T-helper 2 cell treated with Interferon-gamma antibody and Interleukin-4, amounts not matched to agents 100 ng/mL and 5 ng/mL, for 36 hours (primary cell): Measurements from ENCODE around the gene CNIH3. TPM values are rescaled to one million over a fixed set of nuclear protein-coding genes. Genes with fewer than 3 reads are reported as not detected.
"Not testable (repeated sequence)": the region's sequence is repeated elsewhere in the genome, so short reads cannot be mapped to it uniquely, and the experiment has no call there.

ENCODE experiments used
- intact Hi-C: fragments of 100-400 bp; cut with micrococcal nuclease; formaldehyde crosslinking; loops from one replicate; pipeline ENCODE4 v1.15.1; 2023
- total RNA-seq: library from RNA; stranded (reverse); gene quantifications from 2 replicates; pipeline ENCODE4 v1.2.3, GENCODE V29; 2022

The CNIH3 gene
- total RNA-seq, 1 donor from 2014 or later, result 1.2 TPM

GRCh38 chr1:224683936-224684335 lies 67.8 kb downstream of the CNIH3 start:
- intact Hi-C loops, result no loop called here

- intact Hi-C loops, result no loop called here
These were observed 68.9 kb downstream of the CNIH3 start for GRCh38 chr1:224684979-224685425.

GRCh38 chr1:224686140-224686539 lies 70.0 kb downstream of the CNIH3 start:
- intact Hi-C loops, result not testable (repeated sequence)

GRCh38 chr1:224687465-224687864 lies 71.3 kb downstream of the CNIH3 start:
- intact Hi-C loops, result no loop called here

GRCh38 chr1:224689374-224689773 lies 73.3 kb downstream of the CNIH3 start:
- intact Hi-C loops, result no loop called here

GRCh38 chr1:224690576-224690975 lies 74.5 kb downstream of the CNIH3 start:
- intact Hi-C loops, result no loop called here

GRCh38 chr1:224691148-224691925 lies 75.2 kb downstream of the CNIH3 start:
- intact Hi-C loops, result no loop called here

GRCh38 chr1:224694969-224695368 lies 78.9 kb downstream of the CNIH3 start:
- intact Hi-C loops, result no loop called here

- intact Hi-C loops, result no loop called here
These were observed 79.9 kb downstream of the CNIH3 start for GRCh38 chr1:224696021-224696420.

GRCh38 chr1:224696891-224697765 lies 81.0 kb downstream of the CNIH3 start:
- intact Hi-C loops, result no loop called here

GRCh38 chr1:224698015-224698451 lies 81.9 kb downstream of the CNIH3 start:
- intact Hi-C loops, result no loop called here

- intact Hi-C loops, result no loop called here
These were observed 84.9 kb downstream of the CNIH3 start for GRCh38 chr1:224700918-224701531.

GRCh38 chr1:224703702-224704101 lies 87.6 kb downstream of the CNIH3 start:
- intact Hi-C loops, result no loop called here

GRCh38 chr1:224704107-224704735 lies 88.1 kb downstream of the CNIH3 start:
- intact Hi-C loops, result no loop called here

GRCh38 chr1:224705578-224705977 lies 89.5 kb downstream of the CNIH3 start:
- intact Hi-C loops, result no loop called here

- intact Hi-C loops, result no loop called here
These were observed 92.0 kb downstream of the CNIH3 start for GRCh38 chr1:224707843-224708725.

GRCh38 chr1:224710196-224710595 lies 94.1 kb downstream of the CNIH3 start:
- intact Hi-C loops, result no loop called here

GRCh38 chr1:224711231-224711756 lies 95.2 kb downstream of the CNIH3 start:
- intact Hi-C loops, result not testable (repeated sequence)

- intact Hi-C loops, result no loop called here
These were observed 95.8 kb downstream of the CNIH3 start for GRCh38 chr1:224711876-224712275.

- intact Hi-C loops, result no loop called here
These were observed 97.1 kb downstream of the CNIH3 start for GRCh38 chr1:224713228-224713627.
